HEK293T (cell line): ENCODE measurements around the gene OTUB1.

Source experiments
- ARNT ChIP-seq: fragments of 450-650 bp; IDR thresholded peaks from 2 replicates; pipeline ENCODE4 v1.6.1; 2017; ENCODE audit warnings: mild to moderate bottlenecking
- BHLHE40 ChIP-seq: fragments of 450-650 bp; IDR thresholded peaks from 2 replicates; pipeline ENCODE4 v1.6.1; 2016; ENCODE audit warnings: mild to moderate bottlenecking, moderate library complexity, borderline replicate concordance
- CTBP1 ChIP-seq: fragments of 450-650 bp; IDR thresholded peaks from 2 replicates; pipeline ENCODE4 v1.6.1; 2016; ENCODE audit warnings: borderline replicate concordance
- FOXA1 ChIP-seq: fragments of 450-650 bp; IDR thresholded peaks from 2 replicates; pipeline ENCODE4 v1.6.1; 2016; ENCODE audit warnings: mild to moderate bottlenecking
- HDGF ChIP-seq: fragments of 450-650 bp; IDR thresholded peaks from 2 replicates; pipeline ENCODE4 v1.6.1; 2017; ENCODE audit warnings: antibody characterized with exemption, borderline replicate concordance
- LEF1 ChIP-seq: fragments of 450-650 bp; IDR thresholded peaks from 2 replicates; pipeline ENCODE4 v1.6.1; 2017; ENCODE audit warnings: mild to moderate bottlenecking, borderline replicate concordance
- PKNOX1 ChIP-seq: fragments of 450-650 bp; IDR thresholded peaks from 2 replicates; pipeline ENCODE4 v1.6.1; 2016
- SP1 ChIP-seq: fragments of 450-650 bp; IDR thresholded peaks from 2 replicates; pipeline ENCODE4 v1.6.1; 2017
- SUZ12 ChIP-seq: fragments of 450-650 bp; IDR thresholded peaks from 2 replicates; pipeline ENCODE4 v1.6.1; 2016; ENCODE audit warnings: mild to moderate bottlenecking
- TARDBP ChIP-seq: fragments of 450-650 bp; IDR thresholded peaks from 2 replicates; pipeline ENCODE4 v1.6.1; 2016

- TF ChIP-seq PKNOX1 = no peak
- TF ChIP-seq SP1 = no peak
- no peak for TF ChIP-seq TARDBP
- no peak for TF ChIP-seq LEF1
- TF ChIP-seq CTBP1 = no peak
- TF ChIP-seq ARNT = no peak
- TF ChIP-seq HDGF = no peak
- no peak for TF ChIP-seq SUZ12
- TF ChIP-seq FOXA1 = no peak
- no peak for TF ChIP-seq BHLHE40
These were observed 785 bp downstream of the OTUB1 start for GRCh38 chr11:63986932-63987513.
